Activated gamma-delta T cell treated with Interleukin-2 at 50 U/mL for 16 hours (primary cell): ENCODE results near the gene AQP3.
"Not testable (repeated sequence)": the region's sequence is repeated elsewhere in the genome, so short reads cannot be mapped to it uniquely, and the experiment has no call there.

Experiments used
- DNase-seq: peaks from one replicate; pipeline ENCODE4 v3.0.0-alpha.2; 2020

Gene AQP3

GRCh38 chr9:33446946-33447798 is at the start of gene AQP3:
Gene AQP3, minus strand, starts transcription at chr9:33447593. Its CDS starts 63 bp downstream, at chr9:33447530.
- DNase-seq, result peak; percentile 67

GRCh38 chr9:33493819-33494218 is 46.4 kb upstream of the AQP3 start:
- not testable (repeated sequence) for DNase-seq

- no peak for DNase-seq
These were observed 41.7 kb upstream of the AQP3 start for GRCh38 chr9:33489066-33489465.

- DNase-seq, result not testable (repeated sequence)
These were observed 37.9 kb upstream of the AQP3 start for GRCh38 chr9:33485312-33485711.

GRCh38 chr9:33480976-33481375 is 33.6 kb upstream of the AQP3 start:
- DNase-seq, result no peak

- no peak for DNase-seq
These were observed 32.7 kb upstream of the AQP3 start for GRCh38 chr9:33480106-33480505.

GRCh38 chr9:33476503-33476902 is 29.1 kb upstream of the AQP3 start:
- no peak for DNase-seq

GRCh38 chr9:33475357-33475756 is 28.0 kb upstream of the AQP3 start:
- no peak for DNase-seq

GRCh38 chr9:33473643-33474352 is 26.4 kb upstream of the AQP3 start, which contains the start of gene NOL6:
Gene NOL6, minus strand, starts transcription at chr9:33473924. Its CDS starts 82 bp downstream, at chr9:33473842.
- DNase-seq, result peak; percentile 98

GRCh38 chr9:33472881-33473615 is 25.7 kb upstream of the AQP3 start:
- DNase-seq, result no peak

GRCh38 chr9:33472171-33472880 is 24.9 kb upstream of the AQP3 start:
- no peak for DNase-seq

- no peak for DNase-seq
These were observed 24.0 kb upstream of the AQP3 start for GRCh38 chr9:33471361-33471760.

- no peak for DNase-seq
These were observed 22.5 kb upstream of the AQP3 start for GRCh38 chr9:33469891-33470290.

- DNase-seq, result no peak
These were observed 21.6 kb upstream of the AQP3 start for GRCh38 chr9:33468797-33469621.

GRCh38 chr9:33468215-33468730 is 20.9 kb upstream of the AQP3 start:
- DNase-seq, result no peak

- DNase-seq, result no peak
These were observed 20.1 kb upstream of the AQP3 start for GRCh38 chr9:33467526-33467925.

- DNase-seq, result peak; percentile 76
These were observed 19.4 kb upstream of the AQP3 start for GRCh38 chr9:33466565-33467495.

GRCh38 chr9:33465596-33466564 is 18.5 kb upstream of the AQP3 start:
- no peak for DNase-seq

- DNase-seq, result no peak
These were observed 17.7 kb upstream of the AQP3 start for GRCh38 chr9:33465096-33465495.
